Sciatic nerve (tissue), 2 donors: ENCODE results near the gene UBTD1. TPM values are rescaled to one million over a fixed set of nuclear protein-coding genes. Genes with fewer than 3 reads are reported as not detected.
"Not testable (repeated sequence)": the region's sequence is repeated elsewhere in the genome, so short reads cannot be mapped to it uniquely, and the experiment has no call there.

ENCODE experiments used
- ATAC-seq: fragments of 200-7000 bp; cut with Tn5 transposase; one replicate; pipeline ENCODE4 v1.9.1; 2020; ENCODE audit warnings: mild to moderate bottlenecking, moderate library complexity
- DNase-seq: peaks from one replicate; pipeline ENCODE4 v3.0.0-alpha.2; 2020; ENCODE audit warnings: low spot score
- intact Hi-C: fragments of 100-400 bp; cut with DNase I; formaldehyde crosslinking; loops from one replicate; pipeline ENCODE4 v1.14.2; 2022
- total RNA-seq: library from RNA; stranded (reverse); fragmentation: NEBNext Ultra II Directional; extraction: Animal tissue kit (Norgen Biotek cat#: 25700); gene quantifications from one replicate; pipeline ENCODE4 v1.2.1, GENCODE V29; 2021
- donor health status: DM: no; HTN: no; CAD: no.
- donor health status: DM: no; HTN: no; CAD: no.

Gene UBTD1
- total RNA-seq, 1 donor from 2014 or later, result 8.1 TPM

DNA sequence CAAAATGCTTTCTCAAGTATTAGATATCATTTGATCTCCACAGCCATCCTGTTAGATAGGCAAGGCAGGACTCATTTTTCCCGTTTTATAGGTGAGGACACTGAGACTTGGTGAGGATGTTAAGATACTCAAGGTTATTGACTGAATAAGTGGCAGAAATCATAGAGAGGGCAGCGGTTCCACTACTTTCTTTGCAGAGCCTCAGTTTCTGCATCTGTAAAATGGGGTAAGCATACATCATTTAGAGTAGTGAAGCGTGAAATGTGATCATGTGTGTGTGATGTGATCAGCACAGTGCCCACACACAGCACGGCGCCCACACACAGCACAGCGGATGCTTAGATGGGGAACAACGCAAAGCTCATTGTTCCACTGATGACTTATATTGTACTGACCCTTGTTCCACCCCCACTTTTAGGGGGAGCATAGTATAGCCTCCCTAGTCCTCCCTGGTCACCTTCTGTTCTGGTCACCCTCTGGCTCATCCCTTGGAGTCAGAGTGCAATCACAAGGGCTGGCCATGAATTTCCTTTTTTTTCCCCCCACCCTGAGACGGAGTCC, 10.5 kb downstream of the UBTD1 start:
- ATAC-seq, result no peak
- intact Hi-C loops, result no loop called here
- no peak for DNase-seq

DNA sequence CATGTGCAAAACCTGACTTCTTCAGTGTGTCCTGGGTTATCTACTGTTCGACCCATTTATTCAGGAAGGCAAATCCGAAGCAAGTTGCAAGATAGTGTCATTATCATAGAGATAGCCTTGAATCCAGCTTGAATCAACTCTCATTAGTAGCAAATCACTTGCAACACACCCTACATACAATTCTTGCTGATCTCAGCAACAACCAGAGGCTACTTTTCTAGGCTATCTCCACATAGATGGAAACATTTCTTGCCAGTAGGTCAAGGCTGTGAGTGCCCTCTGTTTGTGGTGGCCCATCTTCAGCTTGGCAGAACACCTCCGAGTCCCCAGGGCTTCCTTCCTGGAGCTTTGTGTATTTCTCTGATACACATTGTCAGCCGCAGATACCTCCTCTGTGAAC, 12.0 kb downstream of the UBTD1 start:
- intact Hi-C loops, result no loop called here
- ATAC-seq (no peak), DNase-seq (no peak)

DNA sequence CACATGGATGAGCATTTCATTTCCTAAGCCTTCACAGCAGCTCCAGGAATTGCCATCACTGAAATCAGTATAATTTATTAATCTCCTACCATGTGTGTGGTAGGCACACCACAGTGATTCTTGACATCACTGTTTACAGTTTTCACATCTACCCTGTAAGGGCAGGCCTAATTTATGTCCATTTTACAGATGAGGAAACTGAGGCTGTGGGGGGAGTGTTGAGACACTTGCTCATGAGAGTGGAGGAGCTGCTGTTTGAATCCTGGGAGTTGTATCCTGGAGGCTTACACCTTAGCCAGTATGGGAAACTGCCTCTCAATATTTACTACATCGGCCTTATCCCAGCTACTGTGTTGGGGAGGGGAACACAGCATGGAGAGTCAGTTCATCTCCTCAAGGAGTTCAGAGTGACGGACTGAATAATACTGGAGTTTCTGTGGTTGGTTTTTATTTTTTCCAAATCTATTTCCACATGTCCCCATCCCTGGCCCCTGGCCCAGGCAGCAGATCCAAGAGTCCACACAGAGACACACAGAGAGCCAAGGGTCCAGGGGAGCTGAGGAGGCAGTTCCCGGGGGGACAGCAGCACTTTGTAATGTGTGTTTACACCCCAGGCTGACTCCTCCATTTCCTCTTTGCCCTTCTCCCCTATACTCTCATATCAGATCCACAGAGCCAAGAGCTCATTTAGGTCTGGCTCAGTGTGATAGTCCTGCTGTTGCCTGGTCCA, 13.2 kb downstream of the UBTD1 start:
- intact Hi-C loops, result no loop called here
- DNase-seq, result no peak
- ATAC-seq, result peak; percentile 85

DNA sequence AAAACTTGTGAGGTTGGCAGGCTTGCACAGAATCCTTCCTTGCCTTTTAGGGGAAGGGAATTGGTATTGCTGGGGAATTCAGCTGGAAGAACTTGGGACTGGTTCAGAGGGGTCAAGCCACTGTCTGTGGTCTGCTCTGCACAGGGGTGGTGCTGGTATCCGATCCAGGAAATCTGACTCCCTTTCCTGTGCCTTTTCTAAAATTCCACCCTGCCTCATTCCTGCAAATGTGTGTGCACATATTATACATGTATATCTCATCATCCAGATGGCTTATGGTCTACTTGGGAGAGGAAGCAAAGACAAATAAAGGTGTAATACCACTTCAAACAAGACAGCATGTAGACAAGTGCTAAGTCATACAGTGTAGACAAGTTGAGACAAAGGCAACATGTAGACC, 14.3 kb downstream of the UBTD1 start:
- ATAC-seq, result no peak
- intact Hi-C loops, result no loop called here
- no peak for DNase-seq

DNA sequence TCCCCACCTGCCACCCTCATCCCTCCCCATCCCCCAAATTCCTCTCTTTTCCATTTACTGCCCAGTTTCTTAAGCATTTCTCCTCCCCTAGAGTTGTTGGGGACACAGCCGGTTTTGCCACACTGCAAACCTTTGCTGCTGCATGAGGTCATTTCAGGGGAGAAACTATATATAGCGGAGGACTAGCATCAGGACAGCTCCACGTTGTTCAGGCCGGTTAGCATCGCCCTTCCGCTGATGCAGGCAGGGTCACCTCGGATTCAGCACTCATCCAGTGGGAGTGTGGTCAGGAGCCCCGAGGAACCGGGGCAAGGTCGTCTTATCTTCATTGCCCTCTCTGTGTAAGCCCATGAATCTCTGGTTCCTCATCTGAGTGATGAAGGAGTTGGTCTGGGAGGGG, 15.6 kb downstream of the UBTD1 start:
- intact Hi-C loops, result no loop called here
- DNase-seq, result no peak
- ATAC-seq, result no peak

DNA sequence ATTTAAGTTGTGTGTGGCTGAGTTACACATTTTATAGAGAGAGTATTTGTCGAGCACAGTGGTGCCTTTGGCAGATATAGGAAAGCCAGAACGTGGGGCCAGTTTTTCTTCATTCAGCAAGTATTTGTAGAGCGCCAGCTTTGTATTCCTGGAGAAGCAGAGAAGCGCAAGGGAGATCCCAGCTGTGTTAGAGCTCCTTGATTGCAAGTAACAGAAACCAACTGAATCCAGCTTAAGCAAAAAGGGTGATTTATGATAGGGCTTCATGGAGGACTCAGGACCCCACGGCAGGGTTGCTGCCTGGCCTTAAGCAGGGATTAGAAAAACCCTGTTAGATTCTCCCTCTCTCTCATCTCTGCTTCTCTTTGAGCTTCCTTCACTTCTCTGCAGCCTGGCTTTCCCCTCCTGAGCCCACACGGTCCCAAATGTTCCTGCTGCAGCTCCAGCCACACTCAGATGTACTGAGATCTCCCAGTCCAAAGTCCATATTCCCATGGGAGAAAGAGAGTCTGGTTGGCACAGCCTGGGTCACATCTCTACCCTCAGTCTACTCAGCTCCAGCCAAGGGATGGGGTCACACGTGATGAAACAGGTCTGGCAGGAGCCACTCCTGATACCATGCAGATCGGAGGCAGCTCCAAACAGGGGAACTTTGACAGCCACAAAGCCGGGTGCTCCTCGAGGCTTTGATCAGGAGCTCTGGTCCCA, 16.7 kb downstream of the UBTD1 start:
- DNase-seq (no peak), ATAC-seq (no peak)
- intact Hi-C loops, result no loop called here

DNA sequence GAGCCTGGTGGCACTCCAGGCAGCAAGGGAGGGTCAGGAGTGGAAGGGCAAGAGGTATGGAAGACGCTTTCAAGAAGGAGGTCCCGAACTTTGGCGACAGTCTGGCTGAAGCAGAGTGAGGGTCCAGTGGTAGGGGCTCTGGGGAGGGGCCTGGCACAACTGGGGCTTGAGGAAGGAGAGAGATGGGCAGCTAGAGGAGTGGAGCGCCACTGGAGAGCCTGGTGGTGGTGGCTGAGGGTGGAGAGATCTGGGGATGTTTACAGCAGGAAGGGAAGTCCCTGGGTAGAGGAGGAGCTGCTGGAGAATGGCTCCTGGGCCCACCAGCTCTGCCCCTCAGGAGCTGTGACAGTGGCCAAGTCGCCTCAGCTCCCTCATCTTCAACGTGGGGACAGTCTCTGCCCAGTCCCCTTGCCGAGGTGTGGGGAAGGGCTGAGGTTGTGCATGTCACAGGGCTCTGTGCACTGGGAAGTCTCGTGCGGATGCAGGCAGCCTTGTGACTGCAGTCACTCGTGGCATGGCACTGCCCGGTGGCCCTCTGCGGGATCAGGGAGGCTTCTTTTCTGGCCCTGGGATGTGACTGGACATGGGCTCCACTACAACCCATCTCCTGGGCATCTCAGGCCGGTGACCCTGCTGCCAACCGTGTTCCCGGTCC, 18.5 kb downstream of the UBTD1 start:
- ATAC-seq (peak; percentile 5), DNase-seq (no peak)
- intact Hi-C loops, result no loop called here

DNA sequence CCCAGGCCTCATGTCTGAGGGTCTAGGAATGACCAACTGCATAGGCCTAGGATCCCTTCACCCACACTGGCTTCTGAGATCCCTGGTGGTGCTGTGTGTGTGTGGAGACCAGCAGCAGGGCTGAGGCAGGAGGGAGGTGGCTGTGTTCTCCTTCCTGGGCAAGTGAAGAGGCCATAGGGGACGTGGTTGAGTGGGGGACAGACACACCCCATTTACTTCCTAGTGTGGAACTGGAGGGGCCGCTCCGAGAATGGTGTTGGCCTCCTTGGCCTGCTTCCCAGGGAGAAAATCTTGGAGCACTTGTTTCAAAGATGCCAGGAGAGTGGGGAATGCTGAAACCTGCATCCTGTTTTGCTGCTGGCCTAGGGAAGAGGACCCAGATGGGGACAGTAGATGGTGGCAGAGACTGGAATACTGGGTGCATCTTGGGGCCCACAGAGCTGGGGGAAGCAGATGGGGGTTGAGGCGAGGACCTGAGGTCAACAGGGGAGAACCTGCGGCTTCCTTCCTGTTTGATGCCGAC, 19.1 kb downstream of the UBTD1 start:
- DNase-seq (no peak), ATAC-seq (peak; percentile 36)
- intact Hi-C loops, result no loop called here

DNA sequence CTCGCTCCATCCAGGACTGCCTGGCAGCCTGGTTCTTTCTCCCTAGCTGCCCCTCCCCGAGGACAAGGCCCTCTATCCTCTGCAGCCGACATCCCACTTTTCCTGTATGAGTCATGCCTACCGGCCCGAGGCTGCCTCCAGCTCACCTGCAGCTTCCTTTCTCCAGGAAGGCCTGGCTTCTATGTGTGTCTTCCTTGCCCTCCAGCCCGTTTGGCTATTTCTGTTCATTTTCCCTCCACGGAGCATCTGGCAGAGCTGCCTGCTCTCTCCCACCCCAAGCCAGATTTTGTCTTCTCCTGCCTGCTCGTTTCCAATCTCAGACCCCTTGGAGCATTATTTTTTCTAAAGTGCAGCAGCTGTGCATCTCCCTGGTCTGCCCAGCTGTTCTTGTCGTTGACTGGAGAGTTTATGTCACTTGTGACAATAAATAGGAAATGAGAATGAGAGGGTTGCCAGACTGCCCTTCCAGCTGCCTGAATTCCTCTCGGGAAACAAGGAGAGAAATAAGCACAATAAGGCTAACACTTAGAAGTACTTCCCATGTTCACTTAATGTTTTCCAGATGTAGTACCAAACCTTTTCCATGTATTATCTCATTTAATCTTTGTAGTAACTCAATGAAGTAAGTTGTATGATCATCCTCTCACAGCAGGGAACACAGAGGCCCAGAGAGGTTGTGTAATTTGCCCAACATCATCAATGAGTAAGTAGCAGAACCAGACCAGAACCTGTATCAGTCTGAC, 19.7 kb downstream of the UBTD1 start:
- DNase-seq (no peak), ATAC-seq (peak; percentile 36)
- intact Hi-C loops, result no loop called here

DNA sequence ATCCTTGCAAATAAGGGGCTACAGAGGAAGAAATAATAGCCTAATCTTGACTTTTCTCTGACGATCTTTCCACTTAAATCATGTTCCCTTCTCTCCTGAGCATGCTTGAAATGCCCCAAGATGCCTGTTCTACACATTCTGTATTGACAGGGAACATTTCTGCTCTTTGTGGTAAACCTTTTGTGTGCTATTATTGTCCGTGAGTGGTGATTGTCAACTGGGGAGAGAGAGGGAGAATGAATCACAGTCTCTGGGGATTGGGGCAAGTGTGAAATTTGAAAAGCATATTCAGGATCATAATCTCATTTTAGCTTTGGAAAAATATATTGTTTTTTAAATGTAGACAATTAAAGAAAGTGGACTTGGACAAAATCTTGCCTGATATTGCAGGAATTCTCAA, 20.6 kb downstream of the UBTD1 start:
- intact Hi-C loops, result no loop called here
- no peak for ATAC-seq
- no peak for DNase-seq

DNA sequence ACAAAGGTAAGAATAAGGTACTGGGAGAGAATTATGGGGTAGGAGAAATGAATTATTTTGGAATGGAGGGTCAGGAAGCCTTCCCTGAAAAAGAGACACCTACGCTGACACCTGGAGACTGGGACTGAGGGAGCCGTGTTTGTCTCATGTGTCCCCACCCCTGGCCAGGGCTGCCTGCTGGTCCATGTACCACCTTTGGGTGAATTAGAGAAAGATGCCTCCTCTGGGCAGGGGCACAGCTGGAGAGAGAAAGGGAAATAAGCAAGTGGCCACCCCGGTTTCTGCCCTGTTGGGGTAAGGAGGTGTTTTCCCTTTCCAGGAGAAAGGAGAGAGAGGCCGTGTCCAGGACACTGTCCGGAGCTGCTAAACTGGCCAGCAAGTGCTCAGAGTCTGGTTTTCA, 21.8 kb downstream of the UBTD1 start:
- DNase-seq, result no peak
- intact Hi-C loops, result no loop called here
- ATAC-seq, result no peak

DNA sequence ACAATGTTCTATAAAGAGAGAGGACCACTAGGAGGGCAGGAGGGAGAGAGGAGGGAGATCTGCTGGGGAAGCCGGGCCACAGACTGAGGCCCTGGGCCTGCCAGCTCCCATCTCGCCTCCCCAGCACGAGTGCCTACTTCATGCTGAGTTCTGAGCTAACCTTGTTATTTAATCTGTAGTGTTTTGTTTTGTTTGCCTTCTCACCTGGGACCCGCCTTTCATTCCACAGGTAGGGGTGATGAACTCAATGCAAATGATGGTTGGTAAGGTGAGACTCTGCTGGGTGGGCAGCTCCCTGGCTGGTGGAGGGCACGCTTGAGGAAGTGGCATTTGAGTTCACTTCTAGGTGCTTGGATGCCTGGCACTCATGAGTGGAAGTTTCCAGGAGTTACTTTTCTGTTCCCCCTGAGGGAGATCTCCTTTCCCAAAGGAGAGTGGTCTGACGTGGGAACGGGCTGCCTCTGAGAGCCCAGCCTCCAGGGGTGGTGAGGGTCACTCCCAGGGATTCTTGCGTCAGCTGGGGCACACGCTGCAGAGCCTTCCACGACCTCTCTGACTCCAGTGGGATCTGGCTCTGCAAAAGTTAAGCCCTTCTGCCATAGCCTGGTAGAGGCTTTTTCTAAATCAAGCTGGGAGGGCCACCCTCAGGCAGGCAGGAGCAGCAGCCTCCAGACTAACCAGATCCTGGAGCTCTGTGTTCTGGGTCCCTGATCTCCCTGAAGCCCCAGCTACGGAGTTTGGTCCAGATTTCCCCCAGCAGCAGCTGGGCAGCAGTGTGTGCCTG, 22.4 kb downstream of the UBTD1 start:
- intact Hi-C loops, result no loop called here
- DNase-seq, result no peak
- ATAC-seq, result no peak

DNA sequence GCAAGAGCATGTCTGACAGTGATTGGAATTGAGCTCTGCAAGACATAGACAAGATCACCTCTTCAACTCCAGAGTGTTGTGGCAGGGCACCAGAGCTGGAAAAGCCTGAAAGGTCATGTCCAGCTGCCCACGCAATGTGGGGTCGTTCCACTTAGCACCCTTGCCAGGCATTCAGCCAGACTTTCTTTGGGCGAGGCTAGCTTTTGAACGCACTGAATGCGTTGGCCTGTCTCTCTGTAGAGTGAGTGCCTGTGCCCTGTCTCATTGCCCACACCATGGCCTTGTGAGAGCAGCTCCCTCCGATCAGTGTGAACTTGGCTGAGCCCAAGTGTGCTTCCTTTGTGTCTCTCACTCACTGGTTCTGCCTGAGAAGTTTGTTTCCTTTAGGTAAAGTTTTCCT, 23.3 kb downstream of the UBTD1 start:
- peak; percentile 29 for ATAC-seq
- DNase-seq, result no peak
- intact Hi-C loops, result no loop called here

DNA sequence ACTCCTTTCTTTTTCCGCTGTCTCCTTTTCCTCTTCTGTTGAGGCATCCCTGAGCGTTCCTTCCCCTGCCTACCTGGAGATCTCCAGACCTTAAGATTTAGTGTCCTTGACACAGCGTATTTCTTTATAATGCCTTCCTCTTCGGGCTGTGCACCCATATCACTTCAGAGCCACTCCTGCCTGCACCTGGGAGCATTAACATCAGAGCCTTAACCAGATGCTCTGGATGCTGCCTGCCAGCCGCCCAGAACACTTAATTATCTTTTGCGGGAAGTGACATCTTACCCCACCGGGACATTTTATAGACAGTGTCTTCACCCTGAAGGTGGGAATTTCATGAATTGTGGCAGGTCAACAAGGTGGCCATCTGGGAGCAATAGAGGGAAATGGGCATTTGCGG, 24.2 kb downstream of the UBTD1 start:
- DNase-seq (no peak), ATAC-seq (no peak)
- intact Hi-C loops, result no loop called here

DNA sequence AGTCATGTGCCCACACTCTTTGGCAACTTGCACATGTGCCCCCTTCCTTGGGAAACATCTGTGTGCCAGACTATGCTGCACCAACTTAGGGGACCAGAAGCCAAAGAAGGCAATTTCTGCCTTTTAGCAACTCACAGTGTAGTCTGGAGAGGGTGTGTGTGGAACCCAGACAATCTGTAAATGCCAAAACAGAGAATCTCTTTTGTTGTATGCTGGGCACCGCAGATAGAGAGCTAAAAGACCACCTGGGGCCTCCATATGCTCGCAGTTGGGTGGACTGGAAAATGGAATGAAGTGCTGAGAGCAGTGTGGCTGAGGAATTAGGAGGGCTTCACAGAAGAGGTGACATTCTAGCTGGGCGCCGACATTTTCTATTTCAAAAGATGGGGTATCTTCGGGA, 26.4 kb downstream of the UBTD1 start:
- ATAC-seq (no peak), DNase-seq (no peak)
- intact Hi-C loops, result no loop called here

DNA sequence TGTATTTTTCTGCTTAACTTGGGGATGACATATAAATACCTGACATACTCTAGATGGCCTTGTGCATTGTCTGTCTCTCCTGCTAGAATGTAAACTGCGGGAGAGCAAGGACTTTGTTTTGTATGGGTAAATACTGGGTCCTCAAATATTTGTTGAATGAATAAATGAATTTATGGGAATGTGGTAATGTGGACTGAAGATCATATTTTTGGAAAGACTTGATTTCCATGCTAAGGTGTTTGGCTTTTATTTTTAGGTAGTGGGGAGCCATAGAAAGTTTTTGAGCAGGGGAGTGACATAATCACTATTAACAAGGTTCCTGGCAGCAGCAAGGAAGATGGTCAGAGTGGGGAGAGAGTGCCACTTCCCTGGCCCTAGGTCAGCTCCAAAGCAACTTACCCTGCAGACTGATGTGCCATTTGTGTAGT, 27.0 kb downstream of the UBTD1 start:
- DNase-seq (no peak), ATAC-seq (no peak)
- intact Hi-C loops, result no loop called here

DNA sequence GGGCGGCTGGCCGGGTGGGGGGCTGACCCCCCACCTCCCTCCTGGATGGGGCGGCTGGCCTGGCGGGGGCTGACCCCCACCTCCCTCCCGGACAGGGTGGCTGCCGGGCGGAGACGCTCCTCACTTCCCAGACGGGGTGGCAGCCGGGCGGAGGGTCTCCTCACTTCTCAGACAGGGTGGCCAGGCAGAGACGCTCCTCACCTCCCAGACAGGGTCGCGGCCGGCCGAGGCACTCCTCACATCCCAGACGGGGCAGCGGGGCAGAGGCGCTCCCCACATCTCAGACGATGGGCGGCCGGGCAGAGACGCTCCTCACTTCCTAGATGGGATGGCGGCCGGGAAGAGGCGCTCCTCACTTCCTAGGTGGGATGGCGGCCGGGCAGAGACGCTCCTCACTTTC, 30.2 kb downstream of the UBTD1 start:
- ATAC-seq, intact Hi-C loops, DNase-seq: not testable (repeated sequence)

DNA sequence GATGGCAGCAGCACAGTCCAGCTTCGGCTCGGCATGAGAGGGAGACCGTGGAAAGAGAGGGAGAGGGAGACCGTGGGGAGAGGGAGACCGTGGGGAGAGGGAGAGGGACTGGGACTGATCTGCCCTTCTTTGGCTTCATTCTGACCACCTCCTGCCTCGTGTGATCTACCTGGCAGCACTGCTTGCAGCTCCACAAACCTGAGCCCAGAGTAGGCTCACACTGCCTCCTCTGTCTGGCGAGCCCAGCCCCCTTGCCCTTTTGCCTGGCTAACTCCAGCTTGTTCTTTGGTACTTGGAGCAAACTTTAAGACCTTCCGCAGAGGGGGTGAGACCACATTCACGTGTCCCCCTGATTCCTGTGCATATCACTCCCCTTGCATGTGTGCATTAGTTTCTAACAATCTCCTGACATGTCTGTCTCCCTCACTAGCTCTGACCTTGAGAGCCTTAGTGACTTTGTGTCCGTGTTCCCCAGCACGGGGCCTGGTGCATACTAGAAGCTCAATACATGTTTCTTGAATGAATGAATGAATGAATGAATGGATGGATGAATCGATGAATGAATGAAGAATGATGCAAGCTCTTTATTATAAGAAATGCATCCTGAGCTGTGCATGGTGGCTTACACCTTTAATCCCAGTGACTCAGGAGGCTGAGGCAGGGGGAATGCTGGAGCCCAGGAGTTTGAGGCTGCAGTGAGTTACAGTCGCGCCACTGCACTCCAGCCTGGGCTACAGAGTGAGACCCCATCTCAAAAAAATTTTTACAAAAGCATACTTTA, 31.2 kb downstream of the UBTD1 start:
- ATAC-seq (no peak), DNase-seq (no peak)
- intact Hi-C loops, result no loop called here
